ENCODE results near the gene MAN2B1.

Gene MAN2B1

GRCh38 chr19:12695096-12695495 is 28.6 kb upstream of the MAN2B1 start:
- Histone ChIP-seq H4K20me1 (ENCODE audit: insufficient read depth, low read length) (no peaks in the 10 kb centered on the region), H3K4me3 (ENCODE audit: low read length) (no peak overlapping the region), H3K4me2 (ENCODE audit: low read depth, low read length) (0 out of 2 replicates have a peak overlapping the region, but pooled peaks have one; percentile 91), H3K36me3 (replicated peaks; ENCODE audit: insufficient read depth, low read length) (no peaks in the 10 kb centered on the region), H3K27me3 (replicated peaks; ENCODE audit: insufficient read depth, low read length) (no peaks in the 10 kb centered on the region), H3K79me2 (ENCODE audit: low read length) (peaks cover 7% of the 10 kb centered on the region; the same call in 1 of the 2 replicates), H3K27ac (ENCODE audit: low read length) (no peak overlapping the region), H3K4me1 (ENCODE audit: low read length) (peaks cover 8% of the 10 kb centered on the region; the same call in 1 of the 2 replicates), H3K9me2 (replicated peaks; ENCODE audit: insufficient read depth, low read length) (no peaks in the 10 kb centered on the region), H3K9me3 (replicated peaks; ENCODE audit: insufficient read depth, low read length) (no peaks in the 10 kb centered on the region), H2AFZ (ENCODE audit: low read length) (no peak overlapping the region), H3K9ac (ENCODE audit: low read length) (no peak overlapping the region; the same call in 1 of the 2 replicates), H3F3A (ENCODE audit: insufficient read depth, low read length) (peaks cover 17% of the 10 kb centered on the region)
- TF ChIP-seq CTCF (IDR thresholded peaks at IDR 0.05; ENCODE audit: low read length) (no peak), EZH2 (optimal IDR thresholded peaks at IDR 0.05; ENCODE audit: low read depth, low read length) (no peak), EZH2phosphoT487 (IDR thresholded peaks at IDR 0.05; ENCODE audit: low read length) (no peak)
- DNase-seq: no peak

- H3K79me2 ChIP-seq (ENCODE audit: low read length): peaks cover 7% of the 10 kb centered on the region; the same call in 1 of the 2 replicates
- H3K9me2 ChIP-seq (replicated peaks; ENCODE audit: insufficient read depth, low read length): no peaks in the 10 kb centered on the region
- no peak overlapping the region for H3K9ac ChIP-seq (ENCODE audit: low read length)
- no peak for DNase-seq
- no peak overlapping the region for H2AFZ ChIP-seq (ENCODE audit: low read length)
- peaks cover 17% of the 10 kb centered on the region for H3F3A ChIP-seq (ENCODE audit: insufficient read depth, low read length)
- H3K9me3 ChIP-seq (replicated peaks; ENCODE audit: insufficient read depth, low read length): no peaks in the 10 kb centered on the region
- no peak for TF ChIP-seq EZH2phosphoT487 (IDR thresholded peaks at IDR 0.05; ENCODE audit: low read length)
- no peak for TF ChIP-seq EZH2 (optimal IDR thresholded peaks at IDR 0.05; ENCODE audit: low read depth, low read length)
- no peak for TF ChIP-seq CTCF (IDR thresholded peaks at IDR 0.05; ENCODE audit: low read length)
- no peaks in the 10 kb centered on the region for H3K36me3 ChIP-seq (replicated peaks; ENCODE audit: insufficient read depth, low read length)
- H3K4me3 ChIP-seq (ENCODE audit: low read length): no peak overlapping the region
- H3K27me3 ChIP-seq (replicated peaks; ENCODE audit: insufficient read depth, low read length): no peaks in the 10 kb centered on the region
- H4K20me1 ChIP-seq (ENCODE audit: insufficient read depth, low read length): no peaks in the 10 kb centered on the region
- H3K4me1 ChIP-seq (ENCODE audit: low read length): peaks cover 8% of the 10 kb centered on the region; the same call in 1 of the 2 replicates
- no peak overlapping the region for H3K4me2 ChIP-seq (ENCODE audit: low read depth, low read length)
- no peak overlapping the region for H3K27ac ChIP-seq (ENCODE audit: low read length)
These were observed 28.1 kb upstream of the MAN2B1 start for GRCh38 chr19:12694641-12695040.

GRCh38 chr19:12692960-12693359 is 26.4 kb upstream of the MAN2B1 start:
- Histone ChIP-seq H3K9me3 (replicated peaks; ENCODE audit: insufficient read depth, low read length) (no peaks in the 10 kb centered on the region), H3K9me2 (replicated peaks; ENCODE audit: insufficient read depth, low read length) (no peaks in the 10 kb centered on the region), H3K36me3 (replicated peaks; ENCODE audit: insufficient read depth, low read length) (no peaks in the 10 kb centered on the region), H3K4me2 (ENCODE audit: low read depth, low read length) (no peak overlapping the region), H4K20me1 (ENCODE audit: insufficient read depth, low read length) (no peaks in the 10 kb centered on the region), H3K27me3 (replicated peaks; ENCODE audit: insufficient read depth, low read length) (no peaks in the 10 kb centered on the region), H3K4me3 (ENCODE audit: low read length) (no peak overlapping the region), H3K79me2 (ENCODE audit: low read length) (peaks cover 7% of the 10 kb centered on the region; the same call in 1 of the 2 replicates), H2AFZ (ENCODE audit: low read length) (no peak overlapping the region), H3K27ac (ENCODE audit: low read length) (no peak overlapping the region), H3K9ac (ENCODE audit: low read length) (no peak overlapping the region), H3F3A (ENCODE audit: insufficient read depth, low read length) (peaks cover 15% of the 10 kb centered on the region), H3K4me1 (ENCODE audit: low read length) (peaks cover 8% of the 10 kb centered on the region; the same call in 1 of the 2 replicates)
- TF ChIP-seq EZH2 (optimal IDR thresholded peaks at IDR 0.05; ENCODE audit: low read depth, low read length) (no peak), EZH2phosphoT487 (IDR thresholded peaks at IDR 0.05; ENCODE audit: low read length) (no peak), CTCF (IDR thresholded peaks at IDR 0.05; ENCODE audit: low read length) (no peak)
- DNase-seq: no peak

Measured in MM.1S (cell line).